ENCODE results near the gene C2CD4A.

C2CD4A gene

GRCh38 chr15:62060113-62060895, 6.5 kb upstream of the C2CD4A start, which contains the start of gene VPS13C:
Gene VPS13C (minus strand): TSS chr15:62060447. CDS start chr15:62060374, 73 bp downstream.
- peak; percentile 95 for ATAC-seq
- DNase-seq, result peak; percentile 92

GRCh38 chr15:62060896-62061280, 5.9 kb upstream of the C2CD4A start:
- DNase-seq (peak; percentile 37), ATAC-seq (peak; percentile 2)

GRCh38 chr15:62063825-62064635, 2.7 kb upstream of the C2CD4A start:
- no peak for ATAC-seq
- DNase-seq, result no peak

GRCh38 chr15:62067448-62068044, 769 bp downstream of the C2CD4A start:
- DNase-seq (peak; percentile 35), ATAC-seq (peak; percentile 54)

GRCh38 chr15:62068071-62068809, 1.5 kb downstream of the C2CD4A start:
- DNase-seq (peak; percentile 40), ATAC-seq (peak; percentile 55)

- peak; percentile 37 for ATAC-seq
- no peak for DNase-seq
Observed at GRCh38 chr15:62068810-62069167, 2.0 kb downstream of the C2CD4A start.

- DNase-seq (no peak), ATAC-seq (no peak)
Observed at GRCh38 chr15:62069551-62069950, 2.8 kb downstream of the C2CD4A start.

GRCh38 chr15:62071711-62072308, 5.0 kb downstream of the C2CD4A start:
- DNase-seq, result no peak
- no peak for ATAC-seq

- ATAC-seq (no peak), DNase-seq (no peak)
Observed at GRCh38 chr15:62075595-62076277, 9.0 kb downstream of the C2CD4A start.

- DNase-seq (no peak), ATAC-seq (no peak)
Observed at GRCh38 chr15:62079594-62079993, 12.8 kb downstream of the C2CD4A start.

GRCh38 chr15:62083194-62084154, 16.7 kb downstream of the C2CD4A start:
- DNase-seq (no peak), ATAC-seq (no peak)

GRCh38 chr15:62085740-62086139, 19.0 kb downstream of the C2CD4A start:
- DNase-seq (no peak), ATAC-seq (no peak)

- no peak for DNase-seq
- no peak for ATAC-seq
Observed at GRCh38 chr15:62087671-62088352, 21.0 kb downstream of the C2CD4A start.

GRCh38 chr15:62088353-62088693, 21.5 kb downstream of the C2CD4A start:
- no peak for DNase-seq
- ATAC-seq, result no peak

GRCh38 chr15:62089616-62090015, 22.8 kb downstream of the C2CD4A start:
- ATAC-seq (no peak), DNase-seq (no peak)

GRCh38 chr15:62090988-62091387, 24.2 kb downstream of the C2CD4A start:
- no peak for ATAC-seq
- no peak for DNase-seq

- no peak for ATAC-seq
Observed at GRCh38 chr15:62093809-62094208, 27.0 kb downstream of the C2CD4A start.

GRCh38 chr15:62094388-62094787, 27.6 kb downstream of the C2CD4A start:
- ATAC-seq, result peak; percentile 36
- DNase-seq, result no peak

More at GRCh38 chr15:62093809-62094208, 27.0 kb downstream of the C2CD4A start:
- no peak for DNase-seq

GRCh38 chr15:62099094-62099601, 32.4 kb downstream of the C2CD4A start:
- no peak for ATAC-seq

More at GRCh38 chr15:62099094-62099601, 32.4 kb downstream of the C2CD4A start:
- DNase-seq, result no peak
